GM21381 (cell line): ENCODE results near the gene BOLL.
"Not testable (repeated sequence)": the region's sequence is repeated elsewhere in the genome, so short reads cannot be mapped to it uniquely, and the experiment has no call there.

Experiments used
- ATAC-seq: cut with Tn5 transposase; IDR thresholded peaks from one replicate; pipeline ENCODE4 v1.9.1; 2021; ENCODE audit warnings: mild to moderate bottlenecking, moderate library complexity; ENCODE audit not compliant: unreplicated experiment

BOLL gene

GRCh38 chr2:197798187-197798586 lies 13.1 kb upstream of the BOLL start:
- ATAC-seq = no peak

GRCh38 chr2:197795277-197795676 lies 10.2 kb upstream of the BOLL start:
- no peak for ATAC-seq

GRCh38 chr2:197793456-197793855 lies 8.3 kb upstream of the BOLL start:
- ATAC-seq = no peak

- ATAC-seq = peak; percentile 68
Measured at GRCh38 chr2:197786010-197786877, 1.1 kb upstream of the BOLL start.

GRCh38 chr2:197782126-197782525 lies 3.0 kb downstream of the BOLL start:
- ATAC-seq = no peak

GRCh38 chr2:197779261-197779660 lies 5.9 kb downstream of the BOLL start:
- no peak for ATAC-seq

GRCh38 chr2:197777823-197778407 lies 7.2 kb downstream of the BOLL start:
- no peak for ATAC-seq

GRCh38 chr2:197760293-197760657 lies 24.8 kb downstream of the BOLL start:
- ATAC-seq = no peak

GRCh38 chr2:197759625-197760292 lies 25.4 kb downstream of the BOLL start:
- ATAC-seq = no peak

- no peak for ATAC-seq
Measured at GRCh38 chr2:197759013-197759412, 26.1 kb downstream of the BOLL start.

GRCh38 chr2:197740200-197740599 lies 44.9 kb downstream of the BOLL start:
- no peak for ATAC-seq

- ATAC-seq = not testable (repeated sequence)
Measured at GRCh38 chr2:197728555-197729544, 56.3 kb downstream of the BOLL start.

- no peak for ATAC-seq
Measured at GRCh38 chr2:197727011-197727410, 58.1 kb downstream of the BOLL start.

GRCh38 chr2:197717863-197718262 lies 67.3 kb downstream of the BOLL start:
- ATAC-seq = no peak

- ATAC-seq = no peak
Measured at GRCh38 chr2:197713271-197713670, 71.8 kb downstream of the BOLL start.

GRCh38 chr2:197711578-197711977 lies 73.5 kb downstream of the BOLL start:
- no peak for ATAC-seq

GRCh38 chr2:197710424-197711042 lies 74.6 kb downstream of the BOLL start:
- ATAC-seq = peak; percentile 81

GRCh38 chr2:197709140-197709539 lies 76.0 kb downstream of the BOLL start:
- not testable (repeated sequence) for ATAC-seq

GRCh38 chr2:197708331-197708730 lies 76.8 kb downstream of the BOLL start:
- no peak for ATAC-seq
